ENCODE measurements around the gene SHPK. TPM values are rescaled to one million over a fixed set of nuclear protein-coding genes. Genes with fewer than 3 reads are reported as not detected.

Gene SHPK
- total RNA-seq, 1 experiment from 2014 or later = 19.6 TPM

GRCh38 chr17:3596804-3597464 is 39.1 kb downstream of the SHPK start:
- TF ChIP-seq ZNF274 (IDR thresholded peaks at IDR 0.05; ENCODE audit: low read depth, low read length) (no peak), SP1 (IDR thresholded peaks at IDR 0.05; ENCODE audit: low read depth) (no peak), RAD21 (IDR thresholded peaks at IDR 0.05; ENCODE audit: low read depth) (no peak), ATF3 (IDR thresholded peaks at IDR 0.05) (no peak), CBX3 (IDR thresholded peaks at IDR 0.05; ENCODE audit: low read depth) (no peak), EZH2phosphoT487 (IDR thresholded peaks at IDR 0.05; ENCODE audit: borderline replicate concordance) (no peak), ELF1 (IDR thresholded peaks at IDR 0.05; ENCODE audit: borderline replicate concordance, low read depth) (no peak), CTCF (IDR thresholded peaks at IDR 0.05 in 2 of 3, conservative IDR thresholded peaks at IDR 0.05 in 1 of 3; ENCODE audit: borderline replicate concordance in 1 of 3, insufficient read depth in 1 of 3, low read depth in 2 of 3, low read length in 2 of 3) (no peak), EGR1 (IDR thresholded peaks at IDR 0.05; ENCODE audit: low read depth) (no peak), POLR2AphosphoS5 (IDR thresholded peaks at IDR 0.05; ENCODE audit: low read depth, low read length) (no peak), POLR2A (IDR thresholded peaks at IDR 0.05; ENCODE audit: borderline replicate concordance, extremely low read depth, insufficient read depth, insufficient read length) (no peak), CEBPB (IDR thresholded peaks at IDR 0.05; ENCODE audit: low read depth) (no peak), JUND (IDR thresholded peaks at IDR 0.05) (no peak), ZFX (IDR thresholded peaks at IDR 0.05) (no peak), ZBTB33 (IDR thresholded peaks at IDR 0.05; ENCODE audit: extremely low read depth, insufficient replicate concordance, low read length) (no peak), REST (IDR thresholded peaks at IDR 0.05; ENCODE audit: low read depth) (no peak)
- Histone ChIP-seq H3K4me2 (ENCODE audit: low read length) (no peak overlapping the region), H3K4me1 (ENCODE audit: control insufficient read depth in 1 of 2, insufficient read depth in 2 of 2, low read length in 2 of 2) (no peaks in the 10 kb centered on the region), H3K36me3 (ENCODE audit: control insufficient read depth in 1 of 2, insufficient read depth in 2 of 2, low read length in 2 of 2) (no peaks in the 10 kb centered on the region), H3K27ac (ENCODE audit: low read depth, low read length) (no peak overlapping the region), H2AFZ (ENCODE audit: low read depth, low read length, poor library complexity, severe bottlenecking) (no peak overlapping the region), H3K27me3 (ENCODE audit: insufficient read depth, low read length) (no peaks in the 10 kb centered on the region), H3K79me2 (ENCODE audit: insufficient read depth, low read length) (no peaks in the 10 kb centered on the region), H3K9me2 (ENCODE audit: insufficient read depth) (no peaks in the 10 kb centered on the region), H3K9me3 (ENCODE audit: control insufficient read depth in 1 of 2, insufficient read depth in 1 of 2, low read depth in 1 of 2, low read length in 2 of 2) (no peaks in the 10 kb centered on the region), H3K9ac (ENCODE audit: low read length) (no peak overlapping the region), H4K20me1 (ENCODE audit: insufficient read depth) (no peaks in the 10 kb centered on the region), H3K4me3 (replicated peaks in 1 of 2; ENCODE audit: low read depth in 1 of 2, low read length in 2 of 2) (no peak overlapping the region)
- BruUV-seq (replicated peaks) = no TSS peak
- no peak for ATAC-seq
- intact Hi-C loops (cut with micrococcal nuclease) = no loop called here
- POLR2A ChIA-PET = no interaction called here
- CTCF ChIA-PET = no interaction called here
- RAD21 ChIA-PET (ENCODE audit: low non-redundant PET in 1 of 2, low total read pairs in 2 of 2, uncharacterized antibody in 2 of 2, unreplicated experiment in 2 of 2) = no interaction called here
- DNase-seq (ENCODE audit: low read depth, low spot score) = no peak

Data from HCT116 (cell line).